LNCAP (cell line): ENCODE data around the gene VSIG8.

Source experiments
- CTCF ChIP-seq: fragments of 450-650 bp; IDR thresholded peaks from 2 replicates; pipeline ENCODE4 v1.5.1; 2017; ENCODE audit warnings: mild to moderate bottlenecking

The VSIG8 gene

GRCh38 chr1:159827102-159827490 lies 35.4 kb downstream of the VSIG8 start:
- TF ChIP-seq CTCF, result no peak

- TF ChIP-seq CTCF, result no peak
Measured at GRCh38 chr1:159826441-159827101, 35.9 kb downstream of the VSIG8 start, which contains the start of gene SLAMF8. TSS of gene SLAMF8 (plus strand) at chr1:159826873. CDS start at chr1:159826899, 26 bp downstream.

GRCh38 chr1:159825564-159825963 lies 36.9 kb downstream of the VSIG8 start:
- no peak for TF ChIP-seq CTCF

GRCh38 chr1:159823406-159823805 lies 39.1 kb downstream of the VSIG8 start:
- TF ChIP-seq CTCF, result no peak

- TF ChIP-seq CTCF, result no peak
Measured at GRCh38 chr1:159821171-159821867, 41.1 kb downstream of the VSIG8 start.

GRCh38 chr1:159817276-159818041 lies 45.0 kb downstream of the VSIG8 start:
- TF ChIP-seq CTCF, result no peak

GRCh38 chr1:159815926-159816325 lies 46.5 kb downstream of the VSIG8 start:
- no peak for TF ChIP-seq CTCF
